Muscle of leg (tissue), 11 donors: ENCODE data around the gene CHCHD6. TPM values are rescaled to one million over a fixed set of nuclear protein-coding genes. Genes with fewer than 3 reads are reported as not detected.

Experiments
- DNase-seq: peaks from one replicate; pipeline ENCODE4 v3.0.0; 2013
- H3K27ac ChIP-seq: one replicate; pipeline ENCODE4 v1.5.1; 2013; ENCODE audit warnings: mild to moderate bottlenecking, low read length, control low read depth
- H3K27me3 ChIP-seq: one replicate; pipeline ENCODE4 v1.6.1; 2013; ENCODE audit warnings: low read length; ENCODE audit not compliant: control insufficient read depth, insufficient read depth
- H3K36me3 ChIP-seq: one replicate; pipeline ENCODE4 v1.6.1; 2013; ENCODE audit warnings: low read length; ENCODE audit not compliant: control insufficient read depth, insufficient read depth
- H3K4me1 ChIP-seq: one replicate; pipeline ENCODE4 v1.6.1; 2013; ENCODE audit warnings: low read length; ENCODE audit not compliant: control insufficient read depth, insufficient read depth
- H3K4me3 ChIP-seq: one replicate; pipeline ENCODE4 v1.5.1; 2013; ENCODE audit warnings: low read length, control low read depth
- H3K9me3 ChIP-seq: replicated peaks from 2 replicates; pipeline ENCODE4 v1.6.1; 2013; ENCODE audit warnings: low read depth, low read length; ENCODE audit not compliant: control insufficient read depth
- WGBS: methylation state at CpG from one replicate; pipeline ENCODE4 v1.1.5; 2013; ENCODE audit warnings: missing lambda C conversion rate; ENCODE audit not compliant: insufficient coverage; 5-methylcytosine and 5-hydroxymethylcytosine counted together
- polyA plus RNA-seq, 8 donors: library from polyadenylated mRNA; unstranded; fragments of 120-200 nt; gene quantifications; one replicate each; pipeline versions ENCODE4 v1.2.1 to v1.2.3, GENCODE V29; 2013; ENCODE audit warnings: inconsistent platforms in 1 of 8, low replicate concordance in 1 of 8; ENCODE audit not compliant: insufficient read length in 8 of 8, insufficient read depth in 1 of 8
- total RNA-seq: library from RNA; stranded (reverse); fragments of 120-200 nt; gene quantifications from one replicate; pipeline ENCODE4 v1.2.4, GENCODE V29; 2013

Gene CHCHD6
- total and polyA plus RNA-seq, 9 donors: 7.3 to 11.8 (median 8.7) TPM

GRCh38 chr3:126661532-126662364, 42.3 kb upstream of the CHCHD6 start:
- no peak overlapping the region for H3K4me3 ChIP-seq
- H3K9me3 ChIP-seq: peaks cover 2% of the 10 kb centered on the region
- peaks cover 49% of the 10 kb centered on the region for H3K27me3 ChIP-seq
- 75% methylated on average over 4 of the region's 11 CpGs for WGBS
- H3K27ac ChIP-seq: no peak overlapping the region
- H3K4me1 ChIP-seq: no peaks in the 10 kb centered on the region
- no peak for DNase-seq
- H3K36me3 ChIP-seq: no peaks in the 10 kb centered on the region

- Histone ChIP-seq H3K27ac (no peak overlapping the region), H3K27me3 (peaks cover 45% of the 10 kb centered on the region), H3K4me1 (no peaks in the 10 kb centered on the region), H3K36me3 (no peaks in the 10 kb centered on the region), H3K4me3 (no peak overlapping the region), H3K9me3 (peaks cover 2% of the 10 kb centered on the region)
- DNase-seq: no peak
- 54% methylated on average over 2 of the region's 4 CpGs for WGBS
Measured at GRCh38 chr3:126663257-126663656, 40.8 kb upstream of the CHCHD6 start.

GRCh38 chr3:126663750-126664149, 40.3 kb upstream of the CHCHD6 start:
- Histone ChIP-seq H3K36me3 (no peaks in the 10 kb centered on the region), H3K4me1 (no peaks in the 10 kb centered on the region), H3K27ac (no peak overlapping the region), H3K4me3 (no peak overlapping the region), H3K27me3 (peaks cover 43% of the 10 kb centered on the region), H3K9me3 (no peaks in the 10 kb centered on the region)
- WGBS: 92% methylated on average over 6 of the region's 8 CpGs
- DNase-seq: no peak

- no peaks in the 10 kb centered on the region for H3K9me3 ChIP-seq
- peaks cover 41% of the 10 kb centered on the region for H3K27me3 ChIP-seq
- no peaks in the 10 kb centered on the region for H3K4me1 ChIP-seq
- DNase-seq: no peak
- H3K4me3 ChIP-seq: no peak overlapping the region
- no peak overlapping the region for H3K27ac ChIP-seq
- H3K36me3 ChIP-seq: no peaks in the 10 kb centered on the region
- WGBS: 40% methylated on average over 1 of the region's 5 CpGs
Measured at GRCh38 chr3:126664591-126665214, 39.3 kb upstream of the CHCHD6 start.

- Histone ChIP-seq H3K27me3 (peaks cover 35% of the 10 kb centered on the region), H3K9me3 (no peaks in the 10 kb centered on the region), H3K27ac (no peak overlapping the region), H3K4me1 (no peaks in the 10 kb centered on the region), H3K4me3 (no peak overlapping the region), H3K36me3 (no peaks in the 10 kb centered on the region)
- no peak for DNase-seq
- 58% methylated on average over 6 of the region's 6 CpGs for WGBS
Measured at GRCh38 chr3:126665221-126665936, 38.7 kb upstream of the CHCHD6 start.

- 73% methylated on average over 15 of the region's 15 CpGs for WGBS
Measured at GRCh38 chr3:126665959-126666657, 37.9 kb upstream of the CHCHD6 start.

GRCh38 chr3:126666658-126667528, 37.1 kb upstream of the CHCHD6 start:
- Histone ChIP-seq H3K4me1 (no peaks in the 10 kb centered on the region), H3K27me3 (peaks cover 30% of the 10 kb centered on the region), H3K4me3 (no peak overlapping the region), H3K36me3 (no peaks in the 10 kb centered on the region), H3K27ac (no peak overlapping the region), H3K9me3 (no peaks in the 10 kb centered on the region)
- WGBS: 89% methylated on average over 12 of the region's 15 CpGs
- no peak for DNase-seq

More at GRCh38 chr3:126665959-126666657, 37.9 kb upstream of the CHCHD6 start:
- Histone ChIP-seq H3K27ac (no peak overlapping the region), H3K4me1 (no peaks in the 10 kb centered on the region), H3K27me3 (peaks cover 33% of the 10 kb centered on the region), H3K4me3 (no peak overlapping the region), H3K9me3 (no peaks in the 10 kb centered on the region), H3K36me3 (no peaks in the 10 kb centered on the region)
- no peak for DNase-seq

GRCh38 chr3:126667631-126668449, 36.2 kb upstream of the CHCHD6 start:
- Histone ChIP-seq H3K27ac (no peak overlapping the region), H3K9me3 (no peaks in the 10 kb centered on the region), H3K27me3 (peaks cover 24% of the 10 kb centered on the region), H3K36me3 (no peaks in the 10 kb centered on the region), H3K4me3 (no peak overlapping the region), H3K4me1 (no peaks in the 10 kb centered on the region)
- WGBS: 74% methylated on average over 11 of the region's 15 CpGs
- DNase-seq: no peak
